Panc1 (cell line): ENCODE data around the gene PM20D1. TPM values are rescaled to one million over a fixed set of nuclear protein-coding genes. Genes with fewer than 3 reads are reported as not detected.

Experiments
- ATAC-seq: fragments of 200-7000 bp; cut with Tn5 transposase; 2 replicates; pipeline ENCODE4 v1.9.1; 2020; ENCODE audit warnings: mild to moderate bottlenecking, moderate library complexity
- BruUV-seq: library from RNA; stranded (reverse); fragments of 400-500 nt; replicated peaks from 2 replicates; lab custom pipeline; 2021; lab: Mats Ljungman, UMichigan
- CTCF ChIA-PET: fragments of 300-600 bp; sonication (Branson Sonifier 250); formaldehyde crosslinking; loops from one replicate; lab custom pipeline; 2022; ENCODE audit warnings: antibody characterized with exemption; lab: Charles Lee
- POLR2A ChIA-PET: fragments of 300-600 bp; sonication (Branson Sonifier 250); formaldehyde crosslinking; loops from one replicate; lab custom pipeline; 2022; ENCODE audit warnings: antibody characterized with exemption; lab: Charles Lee
- DNase-seq: peaks from one replicate; pipeline ENCODE4 v3.0.0-alpha.2; 2010; ENCODE audit warnings: low read depth, low spot score
- H3K27ac ChIP-seq: 2 replicates; pipeline ENCODE4 v1.5.1; 2011; ENCODE audit warnings: mild to moderate bottlenecking, low read length, inconsistent platforms
- H3K27me3 ChIP-seq: fragments of 200-500 bp; sonication (Bioruptor generic); 2 replicates; pipeline ENCODE4 v1.6.0; 2014; ENCODE audit warnings: low read length, inconsistent platforms; ENCODE audit not compliant: control insufficient read depth, insufficient read depth
- H3K36me3 ChIP-seq: fragments of 200-500 bp; sonication (Bioruptor generic); 2 replicates; pipeline ENCODE4 v1.5.1; 2014; ENCODE audit warnings: inconsistent platforms, mild to moderate bottlenecking, low read length, moderate library complexity; ENCODE audit not compliant: control insufficient read depth, insufficient read depth
- H3K4me1 ChIP-seq: 2 replicates; pipeline ENCODE4 v1.5.1; 2011; ENCODE audit warnings: inconsistent platforms, mild to moderate bottlenecking, low read length, moderate library complexity; ENCODE audit not compliant: control insufficient read depth, insufficient read depth
- H3K4me3 ChIP-seq, 2 experiments: 2 replicates each; pipeline ENCODE4 v1.5.1; 2011 to 2012; ENCODE audit warnings: low read depth in 2 of 2, low read length in 2 of 2, mild to moderate bottlenecking in 2 of 2, inconsistent platforms in 1 of 2, moderate library complexity in 1 of 2
- H3K9me3 ChIP-seq: fragments of 200-500 bp; sonication (Bioruptor generic); 2 replicates; pipeline ENCODE4 v1.5.1; 2014; ENCODE audit warnings: low read depth, mild to moderate bottlenecking, inconsistent platforms, low read length, moderate library complexity; ENCODE audit not compliant: control insufficient read depth, insufficient read depth
- POLR2AphosphoS5 ChIP-seq: IDR thresholded peaks from 2 replicates; pipeline ENCODE4 v1.6.1; 2012; ENCODE audit warnings: mild to moderate bottlenecking, low read depth, low read length, moderate library complexity
- SIN3A ChIP-seq: IDR thresholded peaks from 2 replicates; pipeline ENCODE4 v1.6.1; 2012; ENCODE audit warnings: low read depth, mild to moderate bottlenecking, low read length, moderate library complexity, borderline replicate concordance; ENCODE audit not compliant: insufficient read depth
- TCF7L2 ChIP-seq: IDR thresholded peaks from 2 replicates; pipeline ENCODE4 v1.6.1; 2011; ENCODE audit warnings: mild to moderate bottlenecking, low read depth, low read length, inconsistent platforms
- in situ Hi-C: cut with HindIII; loops from 2 replicates; pipeline ENCODE4 v1.10.0; 2016; ENCODE audit warnings: low sequenced_read_pairs, low pct_unique_long_range_greater_than_20kb
- intact Hi-C: fragments of 100-400 bp; cut with micrococcal nuclease; formaldehyde crosslinking; loops from one replicate; pipeline ENCODE4 v1.10.0; 2022; ENCODE audit not compliant: unreplicated experiment
- total RNA-seq: library from RNA; stranded (reverse); gene quantifications from one replicate; pipeline ENCODE4 v1.2.1, GENCODE V29; 2021; ENCODE audit not compliant: unreplicated experiment
- TF ChIP-seq, protein P1 (sequence below), 2 experiments: IDR thresholded peaks; 2 replicates each; pipeline ENCODE4 v1.6.1; 2011 to 2012; ENCODE audit warnings: low read depth in 2 of 2, control low read depth in 1 of 2, low read length in 1 of 2, mild to moderate bottlenecking in 1 of 2, moderate library complexity in 1 of 2; ENCODE audit not compliant: insufficient read depth in 1 of 2
- TF ChIP-seq, protein P2 (sequence below): fragments of 450-650 bp; IDR thresholded peaks from 2 replicates; pipeline ENCODE4 v1.5.1; 2017; ENCODE audit warnings: mild to moderate bottlenecking

The PM20D1 gene
- total RNA-seq, 1 experiment from 2014 or later, result 0.13 TPM

DNA sequence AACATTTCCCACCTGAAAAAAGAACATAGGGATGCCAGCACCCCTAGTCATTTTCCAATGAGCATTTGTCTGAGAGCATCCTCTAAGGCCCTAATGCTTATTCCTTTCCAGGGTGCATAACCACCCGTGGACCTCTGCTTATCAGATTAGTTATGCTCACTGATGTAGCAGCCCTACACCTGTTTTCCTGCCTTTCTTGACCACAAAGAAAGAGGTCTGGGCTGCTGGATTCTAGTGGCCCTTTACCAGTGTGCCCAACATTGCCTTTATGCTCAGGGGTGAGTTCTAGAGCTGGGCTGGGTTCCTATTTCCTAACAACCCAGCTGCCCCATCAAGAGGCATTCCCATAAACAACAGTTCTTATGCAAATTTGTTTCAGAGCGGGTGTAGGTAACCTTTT, 20.3 kb upstream of the PM20D1 start:
- CTCF ChIA-PET, result no interaction called here
- in situ Hi-C loops, result no loop called here
- Histone ChIP-seq H3K27me3 (no peaks in the 10 kb centered on the region), H3K4me1 (no peaks in the 10 kb centered on the region), H3K27ac (no peak overlapping the region), H3K9me3 (no peaks in the 10 kb centered on the region), H3K4me3 (no peak overlapping the region), H3K36me3 (no peaks in the 10 kb centered on the region)
- ATAC-seq, result no peak
- POLR2A ChIA-PET, result no interaction called here
- DNase-seq, result no peak
- TF ChIP-seq, protein P1, sequence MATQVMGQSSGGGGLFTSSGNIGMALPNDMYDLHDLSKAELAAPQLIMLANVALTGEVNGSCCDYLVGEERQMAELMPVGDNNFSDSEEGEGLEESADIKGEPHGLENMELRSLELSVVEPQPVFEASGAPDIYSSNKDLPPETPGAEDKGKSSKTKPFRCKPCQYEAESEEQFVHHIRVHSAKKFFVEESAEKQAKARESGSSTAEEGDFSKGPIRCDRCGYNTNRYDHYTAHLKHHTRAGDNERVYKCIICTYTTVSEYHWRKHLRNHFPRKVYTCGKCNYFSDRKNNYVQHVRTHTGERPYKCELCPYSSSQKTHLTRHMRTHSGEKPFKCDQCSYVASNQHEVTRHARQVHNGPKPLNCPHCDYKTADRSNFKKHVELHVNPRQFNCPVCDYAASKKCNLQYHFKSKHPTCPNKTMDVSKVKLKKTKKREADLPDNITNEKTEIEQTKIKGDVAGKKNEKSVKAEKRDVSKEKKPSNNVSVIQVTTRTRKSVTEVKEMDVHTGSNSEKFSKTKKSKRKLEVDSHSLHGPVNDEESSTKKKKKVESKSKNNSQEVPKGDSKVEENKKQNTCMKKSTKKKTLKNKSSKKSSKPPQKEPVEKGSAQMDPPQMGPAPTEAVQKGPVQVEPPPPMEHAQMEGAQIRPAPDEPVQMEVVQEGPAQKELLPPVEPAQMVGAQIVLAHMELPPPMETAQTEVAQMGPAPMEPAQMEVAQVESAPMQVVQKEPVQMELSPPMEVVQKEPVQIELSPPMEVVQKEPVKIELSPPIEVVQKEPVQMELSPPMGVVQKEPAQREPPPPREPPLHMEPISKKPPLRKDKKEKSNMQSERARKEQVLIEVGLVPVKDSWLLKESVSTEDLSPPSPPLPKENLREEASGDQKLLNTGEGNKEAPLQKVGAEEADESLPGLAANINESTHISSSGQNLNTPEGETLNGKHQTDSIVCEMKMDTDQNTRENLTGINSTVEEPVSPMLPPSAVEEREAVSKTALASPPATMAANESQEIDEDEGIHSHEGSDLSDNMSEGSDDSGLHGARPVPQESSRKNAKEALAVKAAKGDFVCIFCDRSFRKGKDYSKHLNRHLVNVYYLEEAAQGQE (IDR thresholded peaks at IDR 0.05; ENCODE audit: insufficient read depth in 1 of 2, low read depth in 2 of 2, low read length in 1 of 2), result no peak
- TF ChIP-seq, protein P2, sequence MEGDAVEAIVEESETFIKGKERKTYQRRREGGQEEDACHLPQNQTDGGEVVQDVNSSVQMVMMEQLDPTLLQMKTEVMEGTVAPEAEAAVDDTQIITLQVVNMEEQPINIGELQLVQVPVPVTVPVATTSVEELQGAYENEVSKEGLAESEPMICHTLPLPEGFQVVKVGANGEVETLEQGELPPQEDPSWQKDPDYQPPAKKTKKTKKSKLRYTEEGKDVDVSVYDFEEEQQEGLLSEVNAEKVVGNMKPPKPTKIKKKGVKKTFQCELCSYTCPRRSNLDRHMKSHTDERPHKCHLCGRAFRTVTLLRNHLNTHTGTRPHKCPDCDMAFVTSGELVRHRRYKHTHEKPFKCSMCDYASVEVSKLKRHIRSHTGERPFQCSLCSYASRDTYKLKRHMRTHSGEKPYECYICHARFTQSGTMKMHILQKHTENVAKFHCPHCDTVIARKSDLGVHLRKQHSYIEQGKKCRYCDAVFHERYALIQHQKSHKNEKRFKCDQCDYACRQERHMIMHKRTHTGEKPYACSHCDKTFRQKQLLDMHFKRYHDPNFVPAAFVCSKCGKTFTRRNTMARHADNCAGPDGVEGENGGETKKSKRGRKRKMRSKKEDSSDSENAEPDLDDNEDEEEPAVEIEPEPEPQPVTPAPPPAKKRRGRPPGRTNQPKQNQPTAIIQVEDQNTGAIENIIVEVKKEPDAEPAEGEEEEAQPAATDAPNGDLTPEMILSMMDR, result no peak
- TF ChIP-seq TCF7L2 (no peak), SIN3A (no peak)
- no TSS peak for BruUV-seq
- intact Hi-C loops, result no loop called here

DNA sequence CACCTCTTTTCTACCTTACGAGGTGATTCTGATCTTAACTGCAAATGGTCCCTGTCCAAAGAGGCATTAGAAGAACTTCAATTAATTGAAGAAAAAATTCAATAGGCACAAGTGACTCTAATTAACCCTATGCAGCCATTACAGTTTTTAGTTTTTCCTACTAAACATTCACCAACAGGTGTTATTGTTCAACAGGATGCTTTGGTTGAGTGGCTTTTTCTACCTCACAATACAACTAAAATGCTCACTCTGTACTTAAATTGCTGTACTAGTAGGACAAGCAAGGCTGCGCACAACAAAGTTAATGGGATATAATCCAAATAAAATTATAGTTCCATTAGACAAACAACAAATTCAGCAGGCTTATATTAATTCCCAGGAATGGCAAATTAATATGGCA, 11.6 kb upstream of the PM20D1 start:
- in situ Hi-C loops (no loop called here), intact Hi-C loops (no loop called here)
- TF ChIP-seq, protein P2, result no peak
- TF ChIP-seq POLR2AphosphoS5, result no peak
- TF ChIP-seq SIN3A, result no peak
- TF ChIP-seq, protein P1 (IDR thresholded peaks at IDR 0.05; ENCODE audit: insufficient read depth in 1 of 2, low read depth in 2 of 2, low read length in 1 of 2), result no peak
- no peak for TF ChIP-seq TCF7L2
- ChIA-PET POLR2A (no interaction called here), CTCF (no interaction called here)
- Histone ChIP-seq H3K27ac (no peak overlapping the region), H3K36me3 (no peaks in the 10 kb centered on the region), H3K4me3 (no peak overlapping the region), H3K9me3 (no peaks in the 10 kb centered on the region), H3K4me1 (no peaks in the 10 kb centered on the region), H3K27me3 (no peaks in the 10 kb centered on the region)
- no peak for ATAC-seq
- no TSS peak for BruUV-seq
- DNase-seq, result no peak
